ENCODE results near the gene CDC45.

The CDC45 gene

GRCh38 chr22:19496324-19496630, 16.6 kb downstream of the CDC45 start:
- no peak for DNase-seq (ENCODE audit: low read depth)

- no peak for DNase-seq (ENCODE audit: low read depth)
Measured at GRCh38 chr22:19497245-19497644, 17.5 kb downstream of the CDC45 start.

- no peak for DNase-seq (ENCODE audit: low read depth)
Measured at GRCh38 chr22:19498154-19498865, 18.6 kb downstream of the CDC45 start.

- no peak for DNase-seq (ENCODE audit: low read depth)
Measured at GRCh38 chr22:19498866-19499190, 19.1 kb downstream of the CDC45 start.

- DNase-seq (ENCODE audit: low read depth), result no peak
Measured at GRCh38 chr22:19499236-19499879, 19.6 kb downstream of the CDC45 start.

- DNase-seq (ENCODE audit: low read depth), result no peak
Measured at GRCh38 chr22:19499880-19500242, 20.1 kb downstream of the CDC45 start.

- DNase-seq (ENCODE audit: low read depth), result no peak
Measured at GRCh38 chr22:19501897-19502447, 22.3 kb downstream of the CDC45 start.

- DNase-seq (ENCODE audit: low read depth), result no peak
Measured at GRCh38 chr22:19503367-19503766, 23.6 kb downstream of the CDC45 start.

GRCh38 chr22:19503869-19504268, 24.1 kb downstream of the CDC45 start:
- DNase-seq (ENCODE audit: low read depth), result no peak

GRCh38 chr22:19504900-19505734, 25.4 kb downstream of the CDC45 start:
- no peak for DNase-seq (ENCODE audit: low read depth)

GRCh38 chr22:19505735-19506126, 26.0 kb downstream of the CDC45 start:
- DNase-seq (ENCODE audit: low read depth), result no peak

GRCh38 chr22:19506212-19506611, 26.5 kb downstream of the CDC45 start:
- DNase-seq (ENCODE audit: low read depth), result no peak

- no peak for DNase-seq (ENCODE audit: low read depth)
Measured at GRCh38 chr22:19507534-19507861, 27.8 kb downstream of the CDC45 start.

GRCh38 chr22:19508024-19508776, 28.5 kb downstream of the CDC45 start:
- DNase-seq (ENCODE audit: low read depth), result no peak

GRCh38 chr22:19509191-19509590, 29.5 kb downstream of the CDC45 start:
- DNase-seq (ENCODE audit: low read depth), result no peak

GRCh38 chr22:19509923-19510322, 30.2 kb downstream of the CDC45 start:
- no peak for DNase-seq (ENCODE audit: low read depth)

GRCh38 chr22:19510919-19511341, 31.2 kb downstream of the CDC45 start:
- no peak for DNase-seq (ENCODE audit: low read depth)

- DNase-seq (ENCODE audit: low read depth), result no peak
Measured at GRCh38 chr22:19513823-19514222, 34.1 kb downstream of the CDC45 start.

GRCh38 chr22:19514831-19515565, 35.3 kb downstream of the CDC45 start:
- no peak for DNase-seq (ENCODE audit: low read depth)

- DNase-seq (ENCODE audit: low read depth), result no peak
Measured at GRCh38 chr22:19515654-19516377, 36.1 kb downstream of the CDC45 start.
